Posterior cingulate gyrus (tissue), 11 donors: ENCODE results near the gene LTA4H.
A peak's percentile ranks its signal among the peaks of the same experiment; 100 is the strongest.

Experiments used
- DNase-seq, 10 donors: peaks; one replicate each; pipeline versions ENCODE4 v3.0.0 to v3.0.0-alpha.2; 2020 to 2021; ENCODE audit warnings: mixed read lengths in 3 of 10
- intact Hi-C: fragments of 100-400 bp; cut with DNase I; formaldehyde crosslinking; loops from one replicate; pipeline ENCODE4 v1.15.1; 2023

The LTA4H gene

GRCh38 chr12:96061323-96061722, 25.9 kb upstream of the LTA4H start:
- no peak for DNase-seq
- intact Hi-C loops = loop anchor here (2.0 to 10.0 kb wide), 2 partner anchors 69 to 343 kb away; partner anchors contain the start of gene CDK17

GRCh38 chr12:96060041-96060440, 24.7 kb upstream of the LTA4H start:
- DNase-seq = no peak
- intact Hi-C loops = loop anchor here (1.0 to 10.0 kb wide), 3 partner anchors 71 to 345 kb away; partner anchors contain the start of gene CDK17

- no peak for DNase-seq
- intact Hi-C loops = loop anchor here (5.0 kb wide), 1 partner anchor 449 kb away; no protein-coding TSS in a partner anchor
These were observed 22.7 kb upstream of the LTA4H start for GRCh38 chr12:96057986-96058553.

- DNase-seq = no peak
These were observed 21.5 kb upstream of the LTA4H start for GRCh38 chr12:96056646-96057455.

GRCh38 chr12:96054244-96054610, 18.8 kb upstream of the LTA4H start:
- no peak for DNase-seq
- intact Hi-C loops = no loop called here

More at GRCh38 chr12:96056646-96057455, 21.5 kb upstream of the LTA4H start:
- intact Hi-C loops = loop anchor here (5.0 kb wide), 1 partner anchor 450 kb away; no protein-coding TSS in a partner anchor

GRCh38 chr12:96053476-96054243, 18.3 kb upstream of the LTA4H start:
- DNase-seq = no peak
- intact Hi-C loops = no loop called here

GRCh38 chr12:96051756-96052485, 16.5 kb upstream of the LTA4H start:
- intact Hi-C loops = no loop called here
- DNase-seq = no peak

- intact Hi-C loops = no loop called here
- DNase-seq = no peak
These were observed 14.8 kb upstream of the LTA4H start for GRCh38 chr12:96050139-96050538.

GRCh38 chr12:96049101-96049500, 13.7 kb upstream of the LTA4H start:
- intact Hi-C loops = no loop called here
- no peak for DNase-seq

- DNase-seq = no peak
- intact Hi-C loops = no loop called here
These were observed 13.1 kb upstream of the LTA4H start for GRCh38 chr12:96048393-96048969.

GRCh38 chr12:96047229-96048211, 12.1 kb upstream of the LTA4H start:
- DNase-seq = no peak
- intact Hi-C loops = no loop called here

- DNase-seq = no peak
- intact Hi-C loops = no loop called here
These were observed 11.3 kb upstream of the LTA4H start for GRCh38 chr12:96046543-96047228.

- intact Hi-C loops = no loop called here
- peak in 1 of 10 donors; percentile 78 for DNase-seq
These were observed 10.2 kb upstream of the LTA4H start for GRCh38 chr12:96045566-96045965.

GRCh38 chr12:96044943-96045290, 9.5 kb upstream of the LTA4H start:
- no peak for DNase-seq
- intact Hi-C loops = no loop called here

GRCh38 chr12:96044017-96044942, 8.9 kb upstream of the LTA4H start:
- intact Hi-C loops = no loop called here
- DNase-seq = no peak

GRCh38 chr12:96041181-96041580, 5.8 kb upstream of the LTA4H start:
- DNase-seq = no peak
- intact Hi-C loops = no loop called here
